GM12878 (cell line): Measurements from ENCODE around the gene H1-8. TPM values are rescaled to one million over a fixed set of nuclear protein-coding genes. Genes with fewer than 3 reads are reported as not detected.

ENCODE experiments used
- ATAC-seq: fragments of 200-7000 bp; cut with Tn5 transposase; 3 replicates; pipeline ENCODE4 v1.9.1; 2020; ENCODE audit warnings: mild to moderate bottlenecking, moderate library complexity
- BruUV-seq: library from RNA; stranded (reverse); fragments of 400-500 nt; replicated peaks from 2 replicates; lab custom pipeline; 2021; lab: Mats Ljungman, UMichigan
- CTCF ChIA-PET: fragments of 300-600 bp; sonication (Branson Sonifier 250); formaldehyde crosslinking; extraction: SDS; loops from one replicate; lab custom pipeline; 2021; ENCODE audit warnings: inconsistent platforms; lab: Yijun Ruan, JAX
- POLR2A ChIA-PET: fragments of 350-600 bp; formaldehyde crosslinking; extraction: SDS; loops from one replicate; lab custom pipeline; 2021; ENCODE audit warnings: inconsistent platforms; lab: Charles Lee
- RAD21 ChIA-PET: fragments of 300-600 bp; sonication (Branson Sonifier 250); formaldehyde crosslinking; loops from one replicate; lab custom pipeline; 2023; ENCODE audit warnings: antibody characterized with exemption; ENCODE audit not compliant: unreplicated experiment; lab: Charles Lee
- SMC1A ChIA-PET: fragments of 300-600 bp; sonication (Branson Sonifier 250); formaldehyde crosslinking; loops from one replicate; lab custom pipeline; 2023; ENCODE audit not compliant: unreplicated experiment, uncharacterized antibody; lab: Charles Lee
- DNase-seq: peaks from one replicate; pipeline ENCODE4 v3.0.0-alpha.2; 2011; ENCODE audit warnings: low read depth, low spot score
- FAIRE-seq: peaks from 3 replicates; lab custom pipeline; 2011; peaks lifted over from hg19 to GRCh38; lab: Jason Lieb, UNC
- H2AFZ ChIP-seq: 2 replicates; pipeline ENCODE4 v1.6.0; 2011; ENCODE audit warnings: low read depth, low read length, control low read depth; ENCODE audit not compliant: control insufficient read depth
- H3K27ac ChIP-seq: 2 replicates; pipeline ENCODE4 v1.5.1; 2011; ENCODE audit warnings: control low read depth; ENCODE audit not compliant: control insufficient read depth, insufficient read depth
- H3K27me3 ChIP-seq, 2 experiments: replicated peaks in 1 of 2; 2 replicates each; pipeline versions ENCODE4 v1.6.0 to v1.6.1; 2011; ENCODE audit warnings: low read length in 1 of 2; ENCODE audit not compliant: control insufficient read depth in 2 of 2, insufficient read depth in 2 of 2
- H3K36me3 ChIP-seq, 2 experiments: 2 replicates each; pipeline ENCODE4 v1.5.1; 2011; ENCODE audit warnings: low read length in 1 of 2; ENCODE audit not compliant: control insufficient read depth in 2 of 2, insufficient read depth in 2 of 2
- H3K4me1 ChIP-seq: 2 replicates; pipeline ENCODE4 v1.6.1; 2011; ENCODE audit warnings: mild to moderate bottlenecking, low read length, moderate library complexity, mixed read lengths; ENCODE audit not compliant: control insufficient read depth, insufficient read depth
- H3K4me2 ChIP-seq: 2 replicates; pipeline ENCODE4 v1.6.0; 2011; ENCODE audit warnings: control low read depth; ENCODE audit not compliant: control insufficient read depth, insufficient read depth
- H3K4me3 ChIP-seq: fragments of 200-600 bp; sonication (generic); 2 replicates; pipeline ENCODE4 v1.5.1; 2016
- H3K79me2 ChIP-seq: 2 replicates; pipeline ENCODE4 v1.6.0; 2011; ENCODE audit warnings: low read length; ENCODE audit not compliant: control insufficient read depth, insufficient read depth
- H3K9ac ChIP-seq: 2 replicates; pipeline ENCODE4 v1.8.0; 2011; ENCODE audit warnings: low read length, control low read depth, mixed read lengths; ENCODE audit not compliant: control insufficient read depth, insufficient read depth
- H3K9me3 ChIP-seq: replicated peaks from 3 replicates; pipeline ENCODE4 v1.5.1; 2011; ENCODE audit warnings: mild to moderate bottlenecking, low read length; ENCODE audit not compliant: control insufficient read depth, insufficient read depth
- H4K20me1 ChIP-seq: 2 replicates; pipeline ENCODE4 v1.6.0; 2011; ENCODE audit not compliant: control insufficient read depth, insufficient read depth
- CBX3 ChIP-seq: fragments of 200-600 bp; sonication (generic); IDR thresholded peaks from 2 replicates; pipeline ENCODE4 v1.6.1; 2016; ENCODE audit warnings: low read depth, borderline replicate concordance
- GABPA ChIP-seq: IDR thresholded peaks from 2 replicates; pipeline ENCODE4 v1.6.1; 2014; ENCODE audit warnings: antibody characterized with exemption, low read depth, mild to moderate bottlenecking, inconsistent platforms
- HDGF ChIP-seq: fragments of 450-650 bp; IDR thresholded peaks from 2 replicates; pipeline ENCODE4 v1.6.1; 2016; ENCODE audit warnings: antibody characterized with exemption
- MEF2A ChIP-seq: IDR thresholded peaks from 2 replicates; pipeline ENCODE4 v1.6.1; 2011; ENCODE audit warnings: low read depth, mild to moderate bottlenecking, low read length, moderate library complexity; ENCODE audit not compliant: insufficient read depth
- MYB ChIP-seq: fragments of 150-350 bp; IDR thresholded peaks from 2 replicates; pipeline ENCODE4 v1.6.1; 2014; ENCODE audit warnings: mild to moderate bottlenecking, low read depth, low read length, borderline replicate concordance
- NFXL1 ChIP-seq: fragments of 450-650 bp; IDR thresholded peaks from 2 replicates; pipeline ENCODE4 v1.6.1; 2017; ENCODE audit warnings: antibody characterized with exemption, mild to moderate bottlenecking, borderline replicate concordance
- PAX5 ChIP-seq: IDR thresholded peaks from 2 replicates; pipeline ENCODE4 v1.6.1; 2011; ENCODE audit warnings: low read depth, low read length, borderline replicate concordance
- POLR2A ChIP-seq: IDR thresholded peaks from 2 replicates; pipeline ENCODE4 v1.6.1; 2011; ENCODE audit warnings: low read depth, mild to moderate bottlenecking, low read length
- TBL1XR1 ChIP-seq: IDR thresholded peaks from 2 replicates; pipeline ENCODE4 v1.6.1; 2012; ENCODE audit warnings: low read depth, low read length, improper control_type of control experiment
- ZNF384 ChIP-seq: IDR thresholded peaks from 2 replicates; pipeline ENCODE4 v1.6.1; 2012; ENCODE audit warnings: low read depth, mild to moderate bottlenecking, low read length, improper control_type of control experiment, borderline replicate concordance
- ZSCAN29 ChIP-seq: fragments of 450-650 bp; IDR thresholded peaks from 2 replicates; pipeline ENCODE4 v1.6.1; 2017; ENCODE audit warnings: mild to moderate bottlenecking, moderate library complexity
- WGBS: methylation state at CpG from one replicate; pipeline ENCODE4 v1.1.6; 2016; ENCODE audit warnings: low lambda C conversion rate; ENCODE audit not compliant: insufficient replicate concordance, insufficient coverage; ENCODE audit errors: missing lambda C conversion rate; 5-methylcytosine and 5-hydroxymethylcytosine counted together
- in situ Hi-C: fragments of 300-500 bp; cut with MboI; formaldehyde crosslinking; loops from 9 replicates; pipeline ENCODE4 v1.14.3; 2018; ENCODE audit warnings: mixed read lengths
- intact Hi-C: fragments of 100-400 bp; cut with micrococcal nuclease; formaldehyde crosslinking; loops from one replicate; pipeline ENCODE4 v1.14.2; 2022; ENCODE audit not compliant: unreplicated experiment
- polyA plus RNA-seq, 11 experiments: library from polyadenylated mRNA; depleted of rRNA in 4 of 11; unstranded in 6 of 11; stranded (reverse) in 5 of 11; fragments of >200 nt; fragmentation: Nextera tagmentation in 4 of 11; fragmentation: Illumina TruSeq in 1 of 11; extraction: Ambion mirVana in 4 of 11; extraction: Trizol in 1 of 11; gene quantifications; 1 replicate in 1 of 11; 2 replicates in 10 of 11; pipeline versions ENCODE4 v1.2.1 to v1.2.3, GENCODE V29; 2011 to 2016; ENCODE audit warnings: inconsistent platforms in 2 of 11, missing spikeins in 2 of 11, low read depth in 1 of 11
- total RNA-seq, 4 experiments: library from RNA; depleted of rRNA in 3 of 4; stranded (reverse); fragments of >200 nt in 3 of 4; fragmentation: Illumina TruSeq in 1 of 4; extraction: Trizol in 1 of 4; gene quantifications; 2 replicates each; pipeline versions ENCODE4 v1.2.1 to v1.2.3, GENCODE V29; 2013 to 2021
- TF ChIP-seq, protein P1 (sequence below): fragments of 450-650 bp; IDR thresholded peaks from 2 replicates; pipeline ENCODE4 v1.6.1; 2018; ENCODE audit warnings: borderline replicate concordance, mild to moderate bottlenecking; ENCODE audit not compliant: partially characterized antibody
- TF ChIP-seq, protein P2 (sequence below): fragments of 450-650 bp; IDR thresholded peaks from 2 replicates; pipeline ENCODE4 v1.6.1; 2017; ENCODE audit warnings: mild to moderate bottlenecking, moderate library complexity

Gene H1-8
- total and polyA plus RNA-seq, 10 of the 15 experiments (the other 5 are each of a cell fraction or from before 2014, with no cell fraction given): not detected

DNA sequence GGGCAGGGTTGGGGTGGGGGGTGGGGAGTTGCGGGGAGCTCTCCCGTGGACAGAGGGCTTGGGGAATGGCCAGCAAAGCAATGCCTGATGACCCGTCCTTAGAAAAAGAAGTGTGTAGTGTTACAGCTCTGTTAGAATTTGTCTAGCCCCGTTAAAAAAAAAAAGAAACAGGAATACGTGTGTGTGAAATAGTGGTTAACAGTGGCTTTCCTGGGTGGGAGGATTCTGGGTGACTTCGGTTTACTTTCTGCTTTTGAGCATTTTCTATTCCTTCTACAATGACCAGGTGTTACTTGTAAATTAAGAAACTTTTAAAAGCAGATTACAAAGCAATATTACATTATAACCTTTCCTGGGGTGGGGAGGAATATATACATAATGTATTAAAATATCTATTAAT is 25.0 kb downstream of the H1-8 start:
- no peak overlapping the region for H3K27ac ChIP-seq
- FAIRE-seq (no peak), DNase-seq (no peak), ATAC-seq (no peak)
- RAD21 ChIA-PET: interaction anchor here (1.7 kb wide), 1 partner anchor 78 kb away, joined by 4 read pairs; no protein-coding TSS in a partner anchor
- no peaks in the 10 kb centered on the region for H3K27me3 ChIP-seq
- POLR2A ChIA-PET: no interaction called here
- BruUV-seq: no TSS peak
- in situ Hi-C loops: no loop called here
- no peaks in the 10 kb centered on the region for H3K9me3 ChIP-seq
- no peak overlapping the region for H3K4me3 ChIP-seq
- H3K79me2 ChIP-seq: no peaks in the 10 kb centered on the region
- no peak for TF ChIP-seq NFXL1
- TF ChIP-seq CBX3: no peak
- peak; percentile 41; the same call in 1 of the 2 replicates for TF ChIP-seq ZNF384
- TF ChIP-seq MEF2A: no peak
- TF ChIP-seq ZSCAN29: no peak
- SMC1A ChIA-PET: no interaction called here
- H3K9ac ChIP-seq: no peak overlapping the region
- no peak overlapping the region for H3K4me2 ChIP-seq
- no peaks in the 10 kb centered on the region for H4K20me1 ChIP-seq
- CTCF ChIA-PET: no interaction called here
- H3K4me1 ChIP-seq: no peaks in the 10 kb centered on the region
- no peak overlapping the region for H2AFZ ChIP-seq
- H3K36me3 ChIP-seq: no peaks in the 10 kb centered on the region
- intact Hi-C loops: no loop called here
- WGBS: 25% methylated on average over 2 of the region's 6 CpGs

DNA sequence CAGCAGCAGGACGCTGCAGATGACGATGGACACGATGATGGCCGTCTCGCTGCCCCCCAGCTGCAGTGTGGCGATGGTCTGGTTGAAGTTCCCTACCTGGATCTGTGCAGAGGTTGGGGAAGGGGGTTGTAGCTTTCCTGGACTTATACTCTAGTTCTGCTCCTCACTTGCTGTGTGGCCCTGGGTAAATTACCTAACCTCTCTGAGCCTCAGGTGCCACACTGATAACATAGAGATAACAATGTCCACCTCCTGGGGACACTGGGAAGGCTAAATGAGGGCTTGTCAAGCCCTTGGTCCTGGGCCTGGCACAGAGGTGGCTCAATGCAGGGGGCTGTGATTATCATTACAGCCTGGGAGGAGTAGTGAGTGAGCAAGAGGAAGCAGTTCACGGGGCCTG is 26.9 kb downstream of the H1-8 start:
- no peak for FAIRE-seq
- POLR2A ChIA-PET: no interaction called here
- BruUV-seq: no TSS peak
- TF ChIP-seq, protein P1, sequence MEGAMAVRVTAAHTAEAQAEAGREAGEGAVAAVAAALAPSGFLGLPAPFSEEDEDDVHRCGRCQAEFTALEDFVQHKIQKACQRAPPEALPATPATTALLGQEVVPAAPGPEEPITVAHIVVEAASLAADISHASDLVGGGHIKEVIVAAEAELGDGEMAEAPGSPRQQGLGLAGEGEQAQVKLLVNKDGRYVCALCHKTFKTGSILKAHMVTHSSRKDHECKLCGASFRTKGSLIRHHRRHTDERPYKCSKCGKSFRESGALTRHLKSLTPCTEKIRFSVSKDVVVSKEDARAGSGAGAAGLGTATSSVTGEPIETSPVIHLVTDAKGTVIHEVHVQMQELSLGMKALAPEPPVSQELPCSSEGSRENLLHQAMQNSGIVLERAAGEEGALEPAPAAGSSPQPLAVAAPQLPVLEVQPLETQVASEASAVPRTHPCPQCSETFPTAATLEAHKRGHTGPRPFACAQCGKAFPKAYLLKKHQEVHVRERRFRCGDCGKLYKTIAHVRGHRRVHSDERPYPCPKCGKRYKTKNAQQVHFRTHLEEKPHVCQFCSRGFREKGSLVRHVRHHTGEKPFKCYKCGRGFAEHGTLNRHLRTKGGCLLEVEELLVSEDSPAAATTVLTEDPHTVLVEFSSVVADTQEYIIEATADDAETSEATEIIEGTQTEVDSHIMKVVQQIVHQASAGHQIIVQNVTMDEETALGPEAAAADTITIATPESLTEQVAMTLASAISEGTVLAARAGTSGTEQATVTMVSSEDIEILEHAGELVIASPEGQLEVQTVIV: no peak
- TF ChIP-seq HDGF (no peak), POLR2A (no peak), MYB (no peak), GABPA (no peak), PAX5 (no peak), TBL1XR1 (no peak)
- TF ChIP-seq, protein P2, sequence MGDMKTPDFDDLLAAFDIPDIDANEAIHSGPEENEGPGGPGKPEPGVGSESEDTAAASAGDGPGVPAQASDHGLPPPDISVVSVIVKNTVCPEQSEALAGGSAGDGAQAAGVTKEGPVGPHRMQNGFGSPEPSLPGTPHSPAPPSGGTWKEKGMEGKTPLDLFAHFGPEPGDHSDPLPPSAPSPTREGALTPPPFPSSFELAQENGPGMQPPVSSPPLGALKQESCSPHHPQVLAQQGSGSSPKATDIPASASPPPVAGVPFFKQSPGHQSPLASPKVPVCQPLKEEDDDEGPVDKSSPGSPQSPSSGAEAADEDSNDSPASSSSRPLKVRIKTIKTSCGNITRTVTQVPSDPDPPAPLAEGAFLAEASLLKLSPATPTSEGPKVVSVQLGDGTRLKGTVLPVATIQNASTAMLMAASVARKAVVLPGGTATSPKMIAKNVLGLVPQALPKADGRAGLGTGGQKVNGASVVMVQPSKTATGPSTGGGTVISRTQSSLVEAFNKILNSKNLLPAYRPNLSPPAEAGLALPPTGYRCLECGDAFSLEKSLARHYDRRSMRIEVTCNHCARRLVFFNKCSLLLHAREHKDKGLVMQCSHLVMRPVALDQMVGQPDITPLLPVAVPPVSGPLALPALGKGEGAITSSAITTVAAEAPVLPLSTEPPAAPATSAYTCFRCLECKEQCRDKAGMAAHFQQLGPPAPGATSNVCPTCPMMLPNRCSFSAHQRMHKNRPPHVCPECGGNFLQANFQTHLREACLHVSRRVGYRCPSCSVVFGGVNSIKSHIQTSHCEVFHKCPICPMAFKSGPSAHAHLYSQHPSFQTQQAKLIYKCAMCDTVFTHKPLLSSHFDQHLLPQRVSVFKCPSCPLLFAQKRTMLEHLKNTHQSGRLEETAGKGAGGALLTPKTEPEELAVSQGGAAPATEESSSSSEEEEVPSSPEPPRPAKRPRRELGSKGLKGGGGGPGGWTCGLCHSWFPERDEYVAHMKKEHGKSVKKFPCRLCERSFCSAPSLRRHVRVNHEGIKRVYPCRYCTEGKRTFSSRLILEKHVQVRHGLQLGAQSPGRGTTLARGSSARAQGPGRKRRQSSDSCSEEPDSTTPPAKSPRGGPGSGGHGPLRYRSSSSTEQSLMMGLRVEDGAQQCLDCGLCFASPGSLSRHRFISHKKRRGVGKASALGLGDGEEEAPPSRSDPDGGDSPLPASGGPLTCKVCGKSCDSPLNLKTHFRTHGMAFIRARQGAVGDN: no peak

More for the DNA sequence above, 26.9 kb downstream of the H1-8 start:
- Histone ChIP-seq H3K9me3 (no peaks in the 10 kb centered on the region), H3K79me2 (no peaks in the 10 kb centered on the region), H3K4me2 (no peak overlapping the region), H4K20me1 (no peaks in the 10 kb centered on the region), H3K4me1 (no peaks in the 10 kb centered on the region), H3K27me3 (no peaks in the 10 kb centered on the region), H3K9ac (no peak overlapping the region), H3K27ac (no peak overlapping the region), H2AFZ (no peak overlapping the region), H3K36me3 (no peaks in the 10 kb centered on the region), H3K4me3 (no peak overlapping the region)
- ChIA-PET RAD21 (no interaction called here), SMC1A (no interaction called here), CTCF (interaction anchor here (1.0 to 1.3 kb wide), 2 partner anchors 80 to 83 kb away, joined by 4 to 5 read pairs; no protein-coding TSS in a partner anchor)
- WGBS: 60% methylated on average over 7 of the region's 7 CpGs
- DNase-seq (no peak), ATAC-seq (no peak)
- in situ Hi-C loops (no loop called here), intact Hi-C loops (no loop called here)
